NCI-H2107 treated with DMSO at 0.1 percent for 48 hours (cell line): ENCODE results near the gene SMYD3.

Experiments used
- DNase-seq: peaks from one replicate; lab custom pipeline; 2025; ENCODE audit not compliant: unreplicated experiment; lab: John Stamatoyannopoulos, UW

SMYD3 gene

DNA sequence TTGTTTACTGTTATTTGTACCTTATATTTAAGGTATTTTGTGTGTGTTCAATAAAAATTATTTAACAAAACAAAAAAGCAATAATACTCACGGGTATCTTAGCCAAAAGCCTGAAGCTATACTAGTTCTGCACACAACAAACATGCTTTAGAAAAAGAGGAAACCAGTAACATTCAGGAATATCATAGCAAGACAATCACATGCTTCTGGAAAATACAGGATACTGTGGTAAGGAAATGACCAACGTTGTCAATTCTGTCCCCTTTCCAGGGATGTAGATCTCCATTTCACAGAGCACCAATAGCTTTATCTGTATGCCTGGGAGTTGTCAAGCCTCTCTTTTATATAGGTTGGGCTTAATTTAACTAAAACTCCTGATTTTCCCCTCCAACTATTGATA is 288.4 kb downstream of the SMYD3 start:
- no peak for DNase-seq

DNA sequence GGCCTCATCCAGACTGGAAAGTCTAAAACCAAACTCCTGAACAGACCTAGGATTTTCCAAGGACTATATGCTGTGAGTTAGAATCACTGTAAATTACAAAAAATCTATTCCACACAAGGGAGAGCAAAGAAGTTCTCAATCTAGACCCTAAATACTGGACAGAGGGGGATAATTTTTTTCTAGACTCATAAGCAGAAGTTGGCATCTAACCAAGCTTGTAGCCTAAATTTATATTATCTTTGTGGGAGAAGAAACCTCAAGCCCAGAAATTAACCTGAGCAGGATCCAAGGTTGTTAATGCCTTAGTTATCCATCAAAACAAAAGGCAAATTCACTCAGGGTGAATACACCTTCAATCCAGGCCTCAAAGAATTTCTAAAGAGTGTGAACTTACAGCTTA is 290.2 kb downstream of the SMYD3 start:
- DNase-seq = no peak

DNA sequence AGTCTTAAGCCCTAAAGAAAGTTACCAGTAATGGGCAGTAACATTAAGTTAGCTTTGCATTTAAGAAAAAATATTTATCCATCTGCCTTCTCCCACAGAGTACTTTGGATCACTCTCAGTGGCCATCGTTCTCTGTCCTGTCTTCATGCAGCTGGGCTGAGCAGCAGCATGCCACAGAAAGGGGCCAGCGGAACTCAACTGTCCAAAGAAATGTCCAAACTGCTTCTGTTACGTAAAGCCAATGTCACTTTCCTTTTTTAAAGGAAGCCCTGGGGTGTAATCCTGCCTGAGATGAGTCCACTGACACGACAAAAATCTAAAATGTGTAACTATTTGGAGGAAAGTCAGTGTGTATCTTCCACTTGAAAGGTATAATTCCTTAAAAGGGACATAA is 291.6 kb downstream of the SMYD3 start:
- DNase-seq = no peak

DNA sequence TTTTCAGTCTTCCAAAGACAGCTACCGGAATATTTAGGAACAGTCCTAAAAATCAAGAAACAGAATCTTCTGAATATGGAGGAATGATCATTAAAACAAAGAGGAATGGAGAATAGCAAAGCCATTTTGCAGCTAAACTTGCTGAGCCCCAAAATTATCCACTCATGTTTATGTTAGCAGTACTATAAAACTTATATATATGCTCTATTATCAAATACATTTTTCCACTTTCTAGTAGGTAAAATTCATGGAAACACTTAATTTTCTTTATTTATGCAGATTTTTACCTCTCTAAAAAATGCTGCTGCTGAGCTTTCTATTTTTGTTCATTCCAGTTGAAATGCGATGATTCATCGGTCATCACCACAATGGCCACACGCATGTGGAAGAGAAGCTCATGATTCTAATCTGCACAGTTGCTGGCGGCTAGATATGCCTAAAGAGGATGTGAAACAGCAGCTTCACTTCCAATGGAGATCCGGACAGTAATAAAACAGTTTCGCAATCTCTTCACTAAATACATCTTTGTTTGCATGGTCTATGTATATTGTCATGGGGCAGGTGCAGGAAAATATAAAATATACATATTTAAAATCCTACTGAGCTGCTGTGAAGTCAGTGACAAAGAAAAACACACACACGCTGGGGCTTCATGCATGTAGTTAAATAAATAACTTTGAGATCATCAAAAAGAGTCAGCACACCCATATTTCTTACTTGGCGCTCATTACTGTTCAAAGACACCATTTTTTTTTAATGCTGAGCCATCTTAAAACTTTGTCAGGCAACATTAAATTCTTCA is 292.2 kb downstream of the SMYD3 start:
- DNase-seq = no peak

DNA sequence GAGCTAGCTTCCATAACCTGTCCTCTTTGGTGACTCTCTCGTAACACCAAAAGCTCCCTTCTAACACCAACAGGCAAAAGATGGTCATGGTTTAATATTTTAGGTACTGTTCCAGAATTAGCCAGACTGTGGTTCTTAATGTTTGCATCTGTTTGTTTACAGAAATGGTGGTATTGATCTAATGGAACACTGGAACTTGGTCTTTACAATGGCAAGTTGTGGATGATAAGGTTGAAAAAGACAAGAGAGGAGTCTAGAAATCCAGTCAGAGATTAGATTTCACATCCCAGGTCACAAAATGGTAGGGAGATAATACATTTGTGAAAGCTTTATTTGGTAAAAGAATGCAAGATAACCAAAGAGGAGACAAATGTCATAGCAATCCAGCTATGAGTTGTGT is 293.1 kb downstream of the SMYD3 start:
- no peak for DNase-seq

DNA sequence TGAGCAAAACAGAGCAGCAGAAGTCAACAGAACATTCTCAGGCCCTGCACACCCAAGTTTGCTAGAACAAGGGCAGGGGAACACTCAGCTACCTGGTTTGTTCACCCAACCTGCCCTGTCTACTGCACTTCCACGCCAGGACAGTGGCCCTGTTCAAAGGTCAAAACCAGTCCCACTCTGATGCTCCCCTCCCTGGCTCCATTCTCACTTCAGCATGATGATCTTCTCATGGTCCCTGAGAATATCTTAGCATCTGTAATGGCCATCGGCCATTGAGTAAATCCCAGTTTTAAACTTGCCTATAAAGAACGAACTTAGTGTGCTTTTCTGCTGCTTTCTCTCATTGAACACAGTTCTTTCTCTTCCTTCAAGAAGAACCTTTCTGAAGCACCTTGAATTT is 293.6 kb downstream of the SMYD3 start:
- no peak for DNase-seq

DNA sequence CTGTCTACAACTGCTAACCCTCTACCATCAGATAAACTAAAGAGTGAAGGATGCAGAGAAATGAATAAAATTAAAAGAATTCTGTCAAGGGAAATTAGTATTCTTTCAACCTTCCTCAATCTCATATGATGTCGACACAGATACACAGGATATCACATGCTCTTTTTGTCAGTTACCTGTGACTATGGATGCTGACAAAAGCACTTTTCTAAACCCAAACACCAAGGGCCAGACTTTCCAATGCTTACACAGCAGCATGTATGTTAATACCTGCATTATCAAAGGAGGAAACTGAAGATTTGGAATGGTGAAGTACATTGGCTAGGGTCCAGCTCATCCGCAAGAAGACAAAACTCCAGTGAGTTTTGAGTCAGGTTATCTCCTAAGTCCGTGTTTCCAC is 294.0 kb downstream of the SMYD3 start:
- DNase-seq = no peak

DNA sequence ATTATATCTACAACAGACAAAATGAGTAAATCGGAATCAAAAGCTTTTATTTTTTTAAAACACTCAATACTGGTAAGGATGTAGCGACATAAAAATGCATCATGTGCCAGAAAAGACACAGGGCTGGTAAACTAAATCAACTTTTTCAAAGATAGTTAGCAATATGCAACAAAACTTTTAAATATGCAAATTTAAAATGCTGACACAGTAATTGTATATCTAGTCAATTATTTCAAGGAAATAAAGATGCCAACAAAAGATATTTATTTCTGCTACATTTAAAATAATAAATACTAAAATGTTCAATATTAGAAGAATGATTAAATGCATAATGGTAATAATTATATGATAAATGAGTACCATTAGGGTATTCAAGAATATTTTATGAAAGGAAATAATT is 295.1 kb downstream of the SMYD3 start:
- no peak for DNase-seq

DNA sequence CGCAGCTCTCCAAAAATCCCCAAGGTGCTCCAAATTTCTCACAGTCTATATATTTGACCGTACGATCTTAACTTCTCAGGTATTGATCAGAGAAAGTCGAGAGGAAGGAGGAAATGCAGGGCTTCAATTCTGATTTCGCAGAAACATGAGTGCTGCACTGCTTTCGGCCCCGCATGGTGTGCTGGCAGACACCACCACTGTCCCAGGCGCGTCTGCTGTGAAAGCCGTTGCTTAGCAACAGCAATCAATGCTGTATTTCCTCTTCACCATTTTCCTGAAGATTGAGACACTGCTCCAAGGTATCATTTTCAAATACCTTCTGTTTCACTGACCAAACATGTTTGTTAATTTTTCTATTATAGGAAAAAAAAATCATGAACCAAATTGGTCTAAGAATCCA is 296.3 kb downstream of the SMYD3 start:
- DNase-seq = peak; percentile 20

DNA sequence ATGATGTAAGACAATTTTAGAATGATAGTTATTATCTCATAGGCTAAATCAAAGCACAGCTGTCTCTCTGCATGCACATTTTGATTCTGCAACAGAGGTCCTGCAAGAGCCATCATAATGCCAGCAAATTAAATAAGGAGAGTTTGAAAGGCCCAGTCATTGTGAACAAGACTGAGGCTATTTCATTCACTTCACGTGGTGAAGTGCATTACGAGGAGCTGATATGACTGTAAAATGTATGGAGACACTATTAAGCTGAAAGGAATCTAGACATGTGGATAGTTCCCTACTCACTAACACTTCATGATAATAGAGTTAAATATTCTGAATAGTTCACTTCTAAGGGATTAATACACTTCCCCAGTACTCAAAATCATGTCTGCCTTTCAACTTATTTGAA is 299.0 kb downstream of the SMYD3 start:
- DNase-seq = no peak

DNA sequence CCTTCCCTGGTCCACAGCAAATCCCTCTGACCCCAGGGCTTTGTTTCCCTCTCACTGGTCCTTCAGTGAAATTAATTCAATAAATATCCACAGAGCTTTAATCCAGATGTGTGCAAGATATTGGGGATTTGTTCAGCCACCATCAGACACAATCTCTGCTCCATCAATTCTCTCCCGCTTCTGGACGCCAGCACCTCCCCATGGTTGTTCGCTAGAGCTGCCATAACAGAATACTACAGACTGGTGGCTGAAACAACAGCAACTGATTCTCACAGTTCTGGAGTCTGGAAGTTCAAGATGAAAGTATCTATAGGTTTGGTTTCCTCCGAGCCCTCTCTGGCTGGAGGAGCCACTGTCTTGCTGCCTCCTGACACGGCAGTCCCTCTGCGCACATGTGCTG is 303.9 kb downstream of the SMYD3 start:
- no peak for DNase-seq

DNA sequence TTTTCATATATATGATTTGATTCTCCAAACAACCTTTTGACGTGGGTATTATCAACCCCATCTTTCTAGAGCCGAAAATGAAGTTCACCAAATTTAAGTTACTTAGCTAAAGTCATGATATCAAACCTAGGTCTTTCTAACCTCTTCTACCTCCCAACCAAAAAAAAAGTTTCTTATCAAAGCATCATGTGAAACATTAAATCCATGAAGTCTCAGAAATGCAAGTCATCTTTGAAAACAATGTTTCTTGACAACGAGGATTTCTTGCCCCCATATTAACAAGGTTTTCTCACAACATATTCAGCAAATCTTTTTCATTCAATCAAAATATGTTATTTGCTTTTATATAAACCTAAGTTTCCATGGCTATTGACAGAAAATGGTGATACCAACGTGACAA is 306.3 kb downstream of the SMYD3 start:
- DNase-seq = no peak

DNA sequence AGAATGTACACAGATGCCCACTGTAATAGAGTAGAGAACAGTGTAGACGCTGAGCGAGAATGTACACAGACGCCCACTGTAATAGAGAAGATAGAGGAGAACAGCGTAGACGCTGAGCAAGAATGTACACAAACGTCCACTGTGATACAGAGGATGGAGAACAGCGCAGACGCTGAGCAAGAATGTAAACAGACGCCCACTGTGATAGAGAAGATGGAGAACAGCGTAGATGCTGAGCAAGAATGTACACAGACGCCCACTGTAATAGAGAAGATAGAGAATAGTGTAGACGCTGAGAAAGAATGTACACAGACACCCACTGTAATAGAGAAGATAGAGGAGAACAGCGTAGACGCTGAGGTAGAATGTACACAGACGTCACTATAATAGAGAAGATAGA is 306.9 kb downstream of the SMYD3 start:
- DNase-seq = no peak

DNA sequence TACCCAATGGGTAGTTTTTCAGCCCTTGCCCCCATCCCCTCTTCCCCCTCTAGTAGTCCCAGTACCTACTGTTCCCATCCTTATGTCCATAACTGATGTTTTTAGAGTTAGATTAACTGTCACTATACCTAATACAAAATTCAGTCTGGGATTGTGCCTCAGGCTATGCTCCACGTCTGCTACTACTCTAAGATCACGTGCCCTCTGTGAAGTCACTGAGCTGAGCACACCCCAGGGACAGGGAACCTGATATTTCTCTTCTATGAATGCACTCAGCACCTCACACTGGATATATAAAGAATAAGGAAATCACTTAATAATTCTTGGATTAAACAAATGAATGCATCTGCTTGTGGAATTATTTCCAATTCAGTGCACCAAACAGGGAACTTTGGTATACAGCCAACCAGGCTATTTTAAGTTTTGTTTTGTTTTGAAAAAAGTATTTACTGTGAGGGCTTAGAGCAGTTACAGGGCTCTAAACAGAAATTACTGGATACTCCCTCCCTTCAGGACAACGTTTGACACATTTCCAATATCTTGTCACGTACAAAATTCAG is 307.9 kb downstream of the SMYD3 start:
- peak; percentile 99 for DNase-seq

DNA sequence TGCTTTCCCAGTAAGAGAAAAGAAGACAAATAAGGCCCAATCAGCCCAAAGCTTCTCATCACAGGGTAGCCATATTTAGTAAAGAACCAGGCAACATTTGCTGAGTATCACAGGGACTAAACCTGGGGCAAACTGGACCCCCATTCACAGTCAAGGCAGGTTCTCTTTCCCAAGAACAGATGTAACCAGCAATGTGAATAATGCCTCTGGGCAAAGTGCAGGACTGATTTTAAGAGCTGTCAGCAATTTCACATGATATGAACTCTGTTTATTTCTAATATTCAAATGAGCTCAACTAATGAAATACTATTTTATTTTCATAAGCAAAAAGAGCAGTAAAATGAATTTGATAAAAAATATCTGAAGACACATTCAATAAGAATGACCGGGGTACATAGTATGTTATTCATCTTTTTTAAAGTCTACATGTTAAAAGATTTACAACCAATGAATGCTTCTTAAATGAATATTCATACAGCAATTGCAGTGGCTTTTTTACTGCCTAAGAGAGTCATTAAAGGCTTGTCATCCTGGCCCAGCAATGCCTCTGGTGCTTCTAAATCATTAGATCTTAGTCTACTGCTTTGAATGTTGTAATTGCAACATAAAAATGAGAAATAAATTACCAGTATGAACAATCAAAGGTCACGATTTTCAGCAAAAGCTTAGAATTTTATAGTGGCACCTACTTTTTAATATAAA is 308.8 kb downstream of the SMYD3 start:
- no peak for DNase-seq

DNA sequence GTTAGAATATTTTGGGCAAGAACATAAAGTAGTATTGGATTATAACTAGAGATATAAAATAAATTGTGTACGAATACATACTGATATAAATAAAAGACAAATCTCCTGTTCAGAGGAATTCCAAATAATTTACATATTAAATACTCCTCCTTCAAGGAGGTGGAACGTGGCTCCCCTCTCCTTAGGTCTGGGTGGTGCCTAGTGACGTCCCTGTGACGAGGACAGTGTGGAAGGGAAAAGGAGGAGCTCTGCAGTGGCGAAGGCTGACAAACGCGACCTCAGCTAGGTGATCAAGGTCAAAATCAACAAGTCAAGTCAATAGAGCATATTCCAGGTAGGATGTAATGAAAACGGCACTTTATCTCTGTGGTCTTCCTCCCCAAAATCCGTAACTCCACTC is 310.0 kb downstream of the SMYD3 start:
- DNase-seq = no peak

DNA sequence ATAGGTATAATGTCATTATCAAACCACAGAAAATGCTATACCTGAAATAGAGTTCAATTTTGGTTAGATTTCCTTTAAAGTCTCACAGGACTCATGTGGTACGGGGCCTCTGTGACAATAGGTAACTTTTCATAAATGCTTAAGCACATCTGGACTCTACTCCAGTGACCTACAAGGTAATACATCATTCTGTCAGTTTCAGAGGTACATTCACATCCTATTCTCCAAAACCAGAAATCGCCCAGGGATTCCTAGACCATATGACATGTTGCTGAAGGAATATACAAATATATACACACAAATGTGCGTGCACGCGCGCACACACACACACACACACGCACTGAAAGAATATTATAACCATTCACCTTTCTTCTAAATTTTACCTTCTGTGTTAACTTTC is 311.8 kb downstream of the SMYD3 start:
- no peak for DNase-seq

DNA sequence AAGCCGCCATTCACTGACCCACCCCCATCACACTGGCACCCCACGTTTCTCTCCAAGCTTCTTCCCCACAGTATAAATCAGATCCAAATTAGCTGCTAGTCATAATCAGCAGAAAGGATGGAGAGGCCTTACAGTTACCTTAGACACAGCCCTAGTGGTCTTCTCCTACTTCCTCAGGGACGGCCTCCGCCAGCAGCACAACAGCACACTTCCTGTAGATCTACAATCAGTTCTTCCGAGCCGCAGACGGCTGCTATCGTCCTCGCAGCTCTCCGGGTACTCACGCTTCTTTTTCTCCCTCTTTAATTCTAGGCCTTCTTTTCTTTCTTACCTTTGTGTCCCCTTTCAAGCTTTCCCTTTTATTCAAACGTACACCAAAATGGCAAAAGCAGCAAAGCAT is 313.5 kb downstream of the SMYD3 start:
- DNase-seq = no peak

DNA sequence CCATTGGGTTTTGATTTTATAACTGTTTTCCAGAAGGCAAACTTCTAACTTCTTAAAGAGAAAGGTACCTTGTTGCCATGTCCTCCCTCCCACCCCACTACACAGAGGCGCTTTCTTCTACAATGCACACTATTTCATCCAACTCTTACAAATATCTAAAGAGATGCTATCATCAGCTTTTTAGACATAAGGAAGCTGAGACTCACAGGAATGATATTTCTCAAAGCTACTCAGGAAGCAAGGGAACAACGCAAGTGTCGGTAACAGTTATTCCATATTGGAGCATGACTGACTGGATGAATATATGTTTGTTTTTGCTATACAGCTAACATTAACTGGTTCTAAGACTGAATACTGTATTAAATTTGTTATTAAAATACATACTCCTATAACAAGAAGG is 318.0 kb downstream of the SMYD3 start:
- no peak for DNase-seq

DNA sequence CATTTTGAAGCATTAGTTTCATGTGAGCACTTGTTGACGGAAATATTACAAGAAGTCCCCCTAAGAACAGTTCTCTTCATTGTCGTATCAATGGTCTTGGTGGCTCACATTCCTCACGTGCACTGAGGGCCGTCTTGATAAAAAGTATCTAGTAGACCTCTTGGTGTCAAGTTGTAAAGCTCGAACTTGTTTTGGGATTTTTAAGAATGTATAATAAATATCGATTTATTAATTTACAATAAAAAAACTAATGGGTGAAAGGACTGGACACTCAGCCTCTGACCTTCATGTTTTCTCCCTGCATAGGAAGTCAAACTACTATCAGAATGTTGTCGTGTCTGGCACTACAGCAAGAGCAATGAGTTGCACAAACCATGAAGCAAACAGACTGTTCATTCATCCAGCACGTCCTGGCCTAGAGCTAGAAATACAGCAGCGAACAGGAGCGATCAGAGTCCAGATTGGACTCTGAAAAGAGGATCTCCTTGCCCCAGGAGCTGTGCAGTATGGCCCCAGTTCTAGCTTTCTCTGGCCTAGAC is 319.2 kb downstream of the SMYD3 start:
- DNase-seq = no peak

DNA sequence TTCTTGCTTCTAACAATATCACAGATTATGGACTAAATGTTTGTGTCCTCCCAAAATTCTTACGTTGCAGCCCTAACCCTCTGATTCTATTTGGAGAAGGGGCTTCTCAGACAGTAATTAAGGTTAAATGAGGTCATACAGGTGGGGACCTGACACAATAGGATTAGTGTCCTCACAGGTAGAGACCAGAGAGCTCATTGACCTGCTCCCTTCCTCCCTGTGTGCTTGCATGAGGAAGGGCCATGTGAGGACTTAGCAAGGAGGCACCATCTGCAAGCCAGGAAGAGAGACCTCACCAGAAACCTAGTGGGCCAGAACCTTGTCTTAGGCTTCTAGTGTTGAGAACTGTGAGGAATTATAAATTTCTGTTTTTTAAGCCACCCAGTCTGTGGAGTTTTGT is 322.6 kb downstream of the SMYD3 start:
- no peak for DNase-seq

DNA sequence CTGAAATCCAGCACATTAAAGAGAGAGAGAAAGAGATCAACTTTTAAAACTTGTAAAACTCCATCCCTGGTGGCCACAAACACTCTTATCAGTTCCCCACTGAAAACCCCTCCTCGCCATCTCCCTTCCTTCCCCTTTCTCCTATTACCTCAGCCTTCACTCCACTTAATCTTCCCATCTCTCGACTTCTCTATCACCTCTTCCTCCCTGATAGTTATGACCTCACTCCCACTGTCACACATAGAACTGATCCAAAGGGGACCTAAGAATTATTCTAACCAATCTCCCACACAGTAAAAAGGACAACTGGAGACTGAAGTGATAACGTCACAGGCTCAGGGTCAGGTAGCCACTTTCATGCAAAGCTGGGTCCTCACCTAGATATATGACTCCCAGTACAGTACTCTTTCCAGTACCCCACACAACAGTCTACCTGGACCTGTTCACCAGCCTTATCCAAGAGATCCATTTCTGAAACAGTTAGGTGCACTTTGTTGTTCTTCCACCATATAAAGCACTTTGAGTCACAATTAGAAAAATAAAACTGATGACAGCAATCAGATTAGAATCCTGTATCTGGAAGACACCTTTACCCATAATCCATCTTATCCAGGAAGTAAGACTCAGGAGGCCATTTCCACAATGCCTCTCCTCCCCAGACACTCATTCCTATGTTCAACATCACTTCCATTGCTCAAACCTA is 324.8 kb downstream of the SMYD3 start:
- no peak for DNase-seq
